Subcutaneous adipose tissue (tissue), 4 donors: Measurements from ENCODE around the gene UBAP2L. TPM values are rescaled to one million over a fixed set of nuclear protein-coding genes. Genes with fewer than 3 reads are reported as not detected.

Source experiments
- CTCF ChIP-seq: fragments of 450-650 bp; IDR thresholded peaks from one replicate; pipeline ENCODE4 v1.5.1; 2016; ENCODE audit warnings: low read depth, mild to moderate bottlenecking, control low read depth, antibody characterized with exemption, moderate library complexity
- total RNA-seq, 4 donors: library from RNA; depleted of rRNA; stranded (reverse); fragments of >200 nt; gene quantifications; one replicate each; pipeline ENCODE4 v1.1.0, GENCODE V29; 2016

Gene UBAP2L
- total RNA-seq: 10 to 100 TPM; 58.8 to 75.7 (median 64.7) TPM

GRCh38 chr1:154220071-154220969 lies at the start of gene UBAP2L:
UBAP2L (plus strand) TSS chr1:154220955; CDS start chr1:154225124, 4,169 bp downstream.
- no peak for TF ChIP-seq CTCF

GRCh38 chr1:154171223-154171583 lies 49.6 kb upstream of the UBAP2L start:
- TF ChIP-seq CTCF: no peak

GRCh38 chr1:154171880-154172279 lies 48.9 kb upstream of the UBAP2L start:
- TF ChIP-seq CTCF: no peak

- TF ChIP-seq CTCF: no peak
Measured at GRCh38 chr1:154174654-154175053, 46.1 kb upstream of the UBAP2L start.

- TF ChIP-seq CTCF: no peak
Measured at GRCh38 chr1:154176337-154176736, 44.4 kb upstream of the UBAP2L start.

- TF ChIP-seq CTCF: no peak
Measured at GRCh38 chr1:154178013-154178412, 42.7 kb upstream of the UBAP2L start.

- TF ChIP-seq CTCF: no peak
Measured at GRCh38 chr1:154178911-154179811, 41.6 kb upstream of the UBAP2L start.
